ENCODE data around the gene SLITRK1.

- TF ChIP-seq CTCF (IDR thresholded peaks at IDR 0.05) (no peak), PRRX2 (CRISPR knock-in tag; IDR thresholded peaks at IDR 0.05) (no peak), ARID4B (CRISPR knock-in tag; IDR thresholded peaks at IDR 0.05; ENCODE audit: borderline replicate concordance) (no peak), ESRRA (CRISPR knock-in tag; IDR thresholded peaks at IDR 0.05; ENCODE audit: borderline replicate concordance) (no peak), MAX (CRISPR knock-in tag; IDR thresholded peaks at IDR 0.05) (no peak), CBFB (CRISPR knock-in tag; IDR thresholded peaks at IDR 0.05; ENCODE audit: low read depth) (no peak), ZNF396 (CRISPR knock-in tag; IDR thresholded peaks at IDR 0.05; ENCODE audit: borderline replicate concordance) (no peak), IRF2 (CRISPR knock-in tag; IDR thresholded peaks at IDR 0.05; ENCODE audit: borderline replicate concordance, low read depth) (no peak), CREB1 (CRISPR knock-in tag; IDR thresholded peaks at IDR 0.05) (no peak), KAT7 (CRISPR knock-in tag; IDR thresholded peaks at IDR 0.05; ENCODE audit: borderline replicate concordance) (no peak), ERG (CRISPR knock-in tag; IDR thresholded peaks at IDR 0.05) (no peak), JUN (CRISPR knock-in tag; IDR thresholded peaks at IDR 0.05) (no peak), SMAD3 (CRISPR knock-in tag; IDR thresholded peaks at IDR 0.05; ENCODE audit: borderline replicate concordance) (no peak), HMGXB4 (CRISPR knock-in tag; IDR thresholded peaks at IDR 0.05) (no peak)
Observed at GRCh38 chr13:83881140-83881684, 1.1 kb downstream of the SLITRK1 start.

All from WTC11 (cell line).